ENCODE measurements around the gene TAF12.

- TF ChIP-seq SMC3 (IDR thresholded peaks at IDR 0.05; ENCODE audit: low read depth, low read length), result no peak
- TF ChIP-seq FOXJ3 (CRISPR knock-in tag; IDR thresholded peaks at IDR 0.05), result no peak
- TF ChIP-seq MXI1 (IDR thresholded peaks at IDR 0.05; ENCODE audit: low read depth, low read length), result peak; percentile 56; the same call in 1 of the 2 replicates
- no peak for TF ChIP-seq EZH2phosphoT487 (IDR thresholded peaks at IDR 0.05; ENCODE audit: borderline replicate concordance, low read depth)
- TF ChIP-seq, protein P1, sequence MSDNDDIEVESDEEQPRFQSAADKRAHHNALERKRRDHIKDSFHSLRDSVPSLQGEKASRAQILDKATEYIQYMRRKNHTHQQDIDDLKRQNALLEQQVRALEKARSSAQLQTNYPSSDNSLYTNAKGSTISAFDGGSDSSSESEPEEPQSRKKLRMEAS (IDR thresholded peaks at IDR 0.05; ENCODE audit: low read depth), result peak; percentile 45; the same call in 1 of the 2 replicates
- TF ChIP-seq CTCF (IDR thresholded peaks at IDR 0.05), result no peak
- TF ChIP-seq RFX5 (IDR thresholded peaks at IDR 0.05; ENCODE audit: low read length), result 0 out of 2 replicates have a peak, but pooled peaks have one; percentile 8
- TF ChIP-seq RCOR1 (IDR thresholded peaks at IDR 0.05; ENCODE audit: low read length), result no peak
- TF ChIP-seq SIN3A (IDR thresholded peaks at IDR 0.05; ENCODE audit: borderline replicate concordance, low read depth, low read length), result no peak
Observed at GRCh38 chr1:28648008-28648473, 5.2 kb upstream of the TAF12 start.

Measured in SK-N-SH (cell line).